Measurements from ENCODE around the gene NCKAP5.

NCKAP5 gene

GRCh38 chr2:132677661-132678060 lies 890.6 kb downstream of the NCKAP5 start:
- no peak for DNase-seq

- no peak for DNase-seq
Measured at GRCh38 chr2:132676999-132677398, 891.3 kb downstream of the NCKAP5 start.

- DNase-seq, result no peak
Measured at GRCh38 chr2:132671151-132671835, 897.0 kb downstream of the NCKAP5 start.

GRCh38 chr2:132670496-132671150 lies 897.6 kb downstream of the NCKAP5 start:
- DNase-seq, result no peak

- DNase-seq, result no peak
Measured at GRCh38 chr2:132669908-132670495, 898.3 kb downstream of the NCKAP5 start, which contains the start of gene LYPD1. TSS of gene LYPD1 (minus strand) at chr2:132670205. CDS start at chr2:132669932, 273 bp downstream.

- DNase-seq, result no peak
Measured at GRCh38 chr2:132668987-132669907, 899.0 kb downstream of the NCKAP5 start.

GRCh38 chr2:132668189-132668823 lies 900.0 kb downstream of the NCKAP5 start:
- no peak for DNase-seq

GRCh38 chr2:132667706-132668105 lies 900.6 kb downstream of the NCKAP5 start:
- DNase-seq, result no peak

GRCh38 chr2:132665401-132666140 lies 902.7 kb downstream of the NCKAP5 start:
- DNase-seq, result no peak

- no peak for DNase-seq
Measured at GRCh38 chr2:132664096-132664495, 904.2 kb downstream of the NCKAP5 start.

GRCh38 chr2:132662732-132663131 lies 905.5 kb downstream of the NCKAP5 start:
- no peak for DNase-seq

- no peak for DNase-seq
Measured at GRCh38 chr2:132659331-132659730, 908.9 kb downstream of the NCKAP5 start.

- DNase-seq, result no peak
Measured at GRCh38 chr2:132656266-132656975, 911.8 kb downstream of the NCKAP5 start.

- DNase-seq, result no peak
Measured at GRCh38 chr2:132654968-132655367, 913.3 kb downstream of the NCKAP5 start.

- DNase-seq, result no peak
Measured at GRCh38 chr2:132654335-132654734, 913.9 kb downstream of the NCKAP5 start.

GRCh38 chr2:132652474-132652873 lies 915.8 kb downstream of the NCKAP5 start:
- DNase-seq, result no peak

GRCh38 chr2:132651115-132652045 lies 916.9 kb downstream of the NCKAP5 start:
- no peak for DNase-seq

GRCh38 chr2:132646540-132647108 lies 921.6 kb downstream of the NCKAP5 start:
- DNase-seq, result no peak

- DNase-seq, result no peak
Measured at GRCh38 chr2:132645722-132646539, 922.3 kb downstream of the NCKAP5 start.

Measured in activated CD4-positive, alpha-beta T cell treated with anti-CD3 and anti-CD28 coated beads, Interleukin-2, amount 50 U/mL, for 4 hours (primary cell).